WTC11 (cell line): ENCODE measurements around the gene CYSLTR1. TPM values are rescaled to one million over a fixed set of nuclear protein-coding genes. Genes with fewer than 3 reads are reported as not detected.
A peak's percentile ranks its signal among the peaks of the same experiment; 100 is the strongest.

Source experiments
- ATAC-seq: fragments of 200-7000 bp; cut with Tn5 transposase; 2 replicates; pipeline ENCODE4 v1.10.0; 2021; ENCODE audit warnings: mild to moderate bottlenecking, moderate library complexity
- Bru-seq: library from RNA; stranded (reverse); fragments of 400-500 nt; gene quantifications from one replicate; lab custom pipeline; 2021; lab: Mats Ljungman, UMichigan
- CTCF ChIA-PET: fragments of 300-600 bp; sonication (Branson Sonifier 250); formaldehyde crosslinking; loops from one replicate; lab custom pipeline; 2021; ENCODE audit warnings: antibody characterized with exemption; lab: Charles Lee
- POLR2A ChIA-PET: fragments of 350-600 bp; sonication (Branson Sonifier 250); formaldehyde crosslinking; loops from one replicate; lab custom pipeline; 2021; ENCODE audit warnings: antibody characterized with exemption; lab: Charles Lee
- DNase-seq: peaks from one replicate; pipeline ENCODE4 v3.0.0; 2021; ENCODE audit warnings: low spot score
- H3K27ac Mint-ChIP-seq: 2 replicates; pipeline ENCODE4 v1.8.0; 2021; ENCODE audit warnings: mixed read lengths
- H3K27me3 Mint-ChIP-seq: 2 replicates; pipeline ENCODE4 v1.8.0; 2021; ENCODE audit warnings: low read depth, mild to moderate bottlenecking, moderate library complexity, mixed read lengths
- H3K36me3 Mint-ChIP-seq: 2 replicates; pipeline ENCODE4 v1.8.0; 2021; ENCODE audit warnings: mixed read lengths
- H3K4me1 Mint-ChIP-seq: 2 replicates; pipeline ENCODE4 v1.8.0; 2022; ENCODE audit warnings: mixed read lengths
- H3K4me3 Mint-ChIP-seq: 2 replicates; pipeline ENCODE4 v1.8.0; 2021; ENCODE audit warnings: mild to moderate bottlenecking, moderate library complexity, mixed read lengths
- H3K9me3 Mint-ChIP-seq: 2 replicates; pipeline ENCODE4 v1.8.0; 2021; ENCODE audit warnings: mixed read lengths
- E2F4 ChIP-seq: sonication (generic); formaldehyde crosslinking; IDR thresholded peaks from 2 replicates; pipeline ENCODE4 v1.8.1; 2022; ENCODE audit warnings: low read depth, mild to moderate bottlenecking, moderate library complexity, missing genetic modification reagents, borderline replicate concordance
- IRF1 ChIP-seq: sonication (generic); formaldehyde crosslinking; IDR thresholded peaks from 2 replicates; pipeline ENCODE4 v1.8.0; 2023; ENCODE audit warnings: missing genetic modification reagents
- MAX ChIP-seq: sonication (generic); formaldehyde crosslinking; IDR thresholded peaks from 2 replicates; pipeline ENCODE4 v1.8.0; 2022; ENCODE audit warnings: mild to moderate bottlenecking, missing genetic modification reagents
- MLX ChIP-seq: sonication (generic); formaldehyde crosslinking; IDR thresholded peaks from 2 replicates; pipeline ENCODE4 v1.8.1; 2023; ENCODE audit warnings: mild to moderate bottlenecking, missing genetic modification reagents, moderate library complexity
- MXD4 ChIP-seq: fragments of 250-450 bp; sonication (Bioruptor Pico); IDR thresholded peaks from 2 replicates; pipeline ENCODE4 v1.8.0; 2021; ENCODE audit warnings: mild to moderate bottlenecking, moderate library complexity, borderline replicate concordance
- MYBL2 ChIP-seq: sonication (generic); formaldehyde crosslinking; IDR thresholded peaks from 2 replicates; pipeline ENCODE4 v1.8.1; 2023; ENCODE audit warnings: mild to moderate bottlenecking, moderate library complexity, missing genetic modification reagents
- NFYB ChIP-seq: sonication (generic); formaldehyde crosslinking; conservative IDR thresholded peaks from 2 replicates; pipeline ENCODE4 v1.8.0; 2022; ENCODE audit warnings: low read depth, missing genetic modification reagents
- NR3C1 ChIP-seq: sonication (generic); formaldehyde crosslinking; conservative IDR thresholded peaks from 2 replicates; pipeline ENCODE4 v1.8.1; 2023; ENCODE audit warnings: low read depth, mild to moderate bottlenecking, missing genetic modification reagents
- OVOL2 ChIP-seq: fragments of 250-450 bp; sonication (Bioruptor Pico); IDR thresholded peaks from 2 replicates; pipeline ENCODE4 v1.9.0; 2021; ENCODE audit warnings: mild to moderate bottlenecking, borderline replicate concordance
- SMAD4 ChIP-seq: sonication (generic); formaldehyde crosslinking; IDR thresholded peaks from 2 replicates; pipeline ENCODE4 v1.8.0; 2022; ENCODE audit warnings: mild to moderate bottlenecking, missing genetic modification reagents
- ZNF232 ChIP-seq: sonication (generic); formaldehyde crosslinking; IDR thresholded peaks from 2 replicates; pipeline ENCODE4 v1.8.0; 2022; ENCODE audit warnings: mild to moderate bottlenecking, missing genetic modification reagents
- ZNF532 ChIP-seq: fragments of 250-450 bp; sonication (Bioruptor Pico); IDR thresholded peaks from 2 replicates; pipeline ENCODE4 v1.9.0; 2021; ENCODE audit warnings: mild to moderate bottlenecking, borderline replicate concordance
- ZNF671 ChIP-seq: fragments of 250-450 bp; sonication (Bioruptor Pico); IDR thresholded peaks from 2 replicates; pipeline ENCODE4 v1.8.0; 2021; ENCODE audit warnings: mild to moderate bottlenecking
- long read RNA-seq, 3 experiments: library from RNA in 1 of 3; library from capped mRNA in 1 of 3; library from polyadenylated mRNA in 1 of 3; unstranded in 2 of 3; stranded (forward) in 1 of 3; transcript quantifications; one replicate each; pipeline ENCODE4 v2.0.0, GENCODE V29; 2021
- total RNA-seq: library from RNA; stranded (reverse); gene quantifications from 3 replicates; pipeline ENCODE4 v1.2.3, GENCODE V29; 2021

CYSLTR1 gene
- total RNA-seq (0.07 TPM in 3 replicates), Bru-seq, nascent RNA (percentile 2 among the genes with signal in this experiment)
- long read RNA-seq, experiment 1 = 0 reads
- long read RNA-seq, experiment 2 = 0 reads
- long read RNA-seq, experiment 3 = 0 reads

GRCh38 chrX:78327370-78328086, at the start of gene CYSLTR1:
CYSLTR1 (minus strand) TSS chrX:78327611; CDS start chrX:78273746, 53,865 bp downstream.
- POLR2A ChIA-PET = no interaction called here
- no peak; the same call in 1 of the 2 replicates for ATAC-seq
- CTCF ChIA-PET = no interaction called here

GRCh38 chrX:78377186-78377585, 49.8 kb upstream of the CYSLTR1 start:
- no peaks in the 10 kb centered on the region for H3K27me3 Mint-ChIP-seq
- CTCF ChIA-PET = no interaction called here
- H3K9me3 Mint-ChIP-seq = peaks cover 17% of the 10 kb centered on the region
- no peak for TF ChIP-seq MYBL2
- TF ChIP-seq ZNF671 (CRISPR knock-in tag) = no peak
- TF ChIP-seq MLX (CRISPR knock-in tag) = no peak
- POLR2A ChIA-PET = no interaction called here
- no peak for DNase-seq
- no peak overlapping the region for H3K4me3 Mint-ChIP-seq
- H3K4me1 Mint-ChIP-seq = no peaks in the 10 kb centered on the region
- no peaks in the 10 kb centered on the region for H3K36me3 Mint-ChIP-seq
- ATAC-seq = no peak
- H3K27ac Mint-ChIP-seq = no peak overlapping the region

More at GRCh38 chrX:78327370-78328086, at the start of gene CYSLTR1:
- no peaks in the 10 kb centered on the region for H3K9me3 Mint-ChIP-seq
- H3K36me3 Mint-ChIP-seq = no peaks in the 10 kb centered on the region
- H3K4me3 Mint-ChIP-seq = no peak within 1 kb of the TSS
- no peak for DNase-seq
- no peak within 1 kb of the TSS for H3K27ac Mint-ChIP-seq
- H3K4me1 Mint-ChIP-seq = peaks cover 15% of the 10 kb centered on the region
- TF ChIP-seq NR3C1 (CRISPR knock-in tag) (no peak), OVOL2 (CRISPR knock-in tag) (no peak), SMAD4 (CRISPR knock-in tag) (no peak), E2F4 (CRISPR knock-in tag) (no peak), ZNF232 (no peak), NFYB (no peak)
- TF ChIP-seq, all 79 proteins: peak for 0
- H3K27me3 Mint-ChIP-seq = no peaks in the 10 kb centered on the region

GRCh38 chrX:78375894-78376293, 48.5 kb upstream of the CYSLTR1 start:
- H3K4me1 Mint-ChIP-seq = no peaks in the 10 kb centered on the region
- ChIA-PET CTCF (no interaction called here), POLR2A (no interaction called here)
- DNase-seq (no peak), ATAC-seq (no peak)
- H3K4me3 Mint-ChIP-seq = no peak overlapping the region
- no peak overlapping the region for H3K27ac Mint-ChIP-seq
- no peaks in the 10 kb centered on the region for H3K36me3 Mint-ChIP-seq
- H3K9me3 Mint-ChIP-seq = peaks cover 19% of the 10 kb centered on the region
- TF ChIP-seq ZNF532 (CRISPR knock-in tag) (no peak), MXD4 (no peak), IRF1 (CRISPR knock-in tag) (no peak), MAX (CRISPR knock-in tag) (no peak)
- no peaks in the 10 kb centered on the region for H3K27me3 Mint-ChIP-seq
